Stimulated activated CD4-positive, alpha-beta T cell treated with anti-CD3 and anti-CD28 coated beads, TNF-alpha, amount 100 ng/mL, for 48 hours (primary cell): Measurements from ENCODE around the gene ZNF385A.
"Not testable (repeated sequence)": the region's sequence is repeated elsewhere in the genome, so short reads cannot be mapped to it uniquely, and the experiment has no call there.

Source experiments
- DNase-seq, 3 donors: peaks; one replicate each; pipeline ENCODE4 v3.0.0-alpha.2; 2020; ENCODE audit warnings: low read depth in 3 of 3

The ZNF385A gene

DNA sequence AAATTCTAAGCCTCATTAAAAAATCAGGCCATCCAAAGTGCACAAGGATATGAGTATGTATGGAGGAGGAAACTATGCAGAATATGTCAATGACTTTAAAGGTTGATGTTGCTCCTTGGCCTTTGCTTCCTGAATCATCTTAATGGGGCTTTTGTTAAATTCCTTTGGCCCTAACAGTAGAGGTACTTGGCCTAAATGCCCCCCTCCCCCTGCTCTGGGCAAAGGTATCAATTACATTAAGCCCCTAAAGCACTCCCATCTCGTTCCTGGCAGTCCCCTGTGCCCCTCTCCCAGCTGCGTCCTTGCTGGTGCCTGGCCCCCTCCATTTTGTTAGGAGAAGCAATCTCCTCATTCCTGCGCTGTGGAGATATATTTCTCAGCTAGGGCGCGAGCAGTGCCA, 54.8 kb downstream of the ZNF385A start:
- no peak for DNase-seq

DNA sequence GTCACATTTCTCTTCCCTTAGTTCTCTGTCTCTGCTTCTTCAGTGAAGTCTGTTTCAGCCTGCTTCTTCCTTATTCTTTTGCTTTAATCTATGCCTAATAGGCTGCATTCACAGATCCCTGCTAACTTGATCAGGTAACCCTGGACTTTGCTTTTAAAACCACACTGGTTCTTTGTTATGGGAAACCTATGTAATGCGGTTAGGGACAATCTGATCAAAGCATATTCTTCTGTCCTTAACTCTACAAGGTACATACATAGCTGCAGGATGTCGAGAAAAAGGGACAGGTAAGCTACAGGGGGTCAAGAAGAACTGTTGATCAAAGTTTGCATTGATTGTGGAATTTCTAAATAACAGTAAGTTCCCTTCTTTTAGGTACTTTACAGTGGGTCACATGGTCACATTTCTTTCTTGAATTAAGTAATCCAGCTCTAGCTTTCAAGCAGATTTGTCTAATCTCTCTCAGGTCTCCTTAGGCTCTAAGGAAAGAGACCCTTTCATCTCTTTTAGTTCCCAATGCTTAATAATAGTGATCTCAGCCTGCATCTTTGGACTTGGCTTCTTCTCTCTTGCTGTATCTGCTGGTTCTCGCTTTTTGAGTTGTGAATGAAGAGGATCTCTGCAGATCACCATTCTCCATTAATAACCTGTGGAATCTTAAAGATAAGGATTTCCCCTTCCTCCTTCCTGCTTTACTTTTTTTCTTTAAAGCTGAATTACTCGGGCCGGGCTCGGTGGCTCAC, 55.8 kb downstream of the ZNF385A start:
- no peak for DNase-seq

DNA sequence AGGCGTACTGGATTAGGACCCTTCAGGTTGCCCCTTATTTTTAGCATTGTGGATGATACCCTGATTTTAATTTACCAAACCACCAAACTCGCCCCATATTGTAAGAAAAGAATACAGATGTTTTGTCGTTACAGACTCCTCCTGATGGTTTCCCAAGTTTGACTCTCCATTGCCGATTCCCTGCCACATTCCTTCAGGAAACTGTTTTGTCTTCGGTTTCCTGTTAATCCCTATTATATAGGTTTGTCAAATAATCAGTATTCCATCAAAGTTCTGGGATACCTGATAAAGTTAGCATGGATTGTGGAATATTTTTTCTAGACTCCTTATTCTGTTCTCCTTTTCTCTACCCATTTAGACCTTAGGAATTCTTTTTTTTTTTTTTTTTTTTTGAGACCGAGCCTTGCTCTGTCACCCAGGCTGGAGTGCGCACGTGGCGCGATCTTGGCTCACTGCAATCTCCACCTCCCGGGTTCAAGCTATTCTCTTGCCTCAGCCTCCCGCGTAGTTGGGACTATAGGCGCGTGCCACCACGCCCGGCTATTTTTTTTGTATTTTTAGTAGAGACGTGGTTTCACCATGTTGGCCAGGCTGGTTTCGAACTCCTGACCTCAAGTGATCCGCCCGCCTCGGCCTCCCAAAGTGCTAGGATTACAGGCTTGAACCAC, 59.0 kb downstream of the ZNF385A start:
- not testable (repeated sequence) for DNase-seq

DNA sequence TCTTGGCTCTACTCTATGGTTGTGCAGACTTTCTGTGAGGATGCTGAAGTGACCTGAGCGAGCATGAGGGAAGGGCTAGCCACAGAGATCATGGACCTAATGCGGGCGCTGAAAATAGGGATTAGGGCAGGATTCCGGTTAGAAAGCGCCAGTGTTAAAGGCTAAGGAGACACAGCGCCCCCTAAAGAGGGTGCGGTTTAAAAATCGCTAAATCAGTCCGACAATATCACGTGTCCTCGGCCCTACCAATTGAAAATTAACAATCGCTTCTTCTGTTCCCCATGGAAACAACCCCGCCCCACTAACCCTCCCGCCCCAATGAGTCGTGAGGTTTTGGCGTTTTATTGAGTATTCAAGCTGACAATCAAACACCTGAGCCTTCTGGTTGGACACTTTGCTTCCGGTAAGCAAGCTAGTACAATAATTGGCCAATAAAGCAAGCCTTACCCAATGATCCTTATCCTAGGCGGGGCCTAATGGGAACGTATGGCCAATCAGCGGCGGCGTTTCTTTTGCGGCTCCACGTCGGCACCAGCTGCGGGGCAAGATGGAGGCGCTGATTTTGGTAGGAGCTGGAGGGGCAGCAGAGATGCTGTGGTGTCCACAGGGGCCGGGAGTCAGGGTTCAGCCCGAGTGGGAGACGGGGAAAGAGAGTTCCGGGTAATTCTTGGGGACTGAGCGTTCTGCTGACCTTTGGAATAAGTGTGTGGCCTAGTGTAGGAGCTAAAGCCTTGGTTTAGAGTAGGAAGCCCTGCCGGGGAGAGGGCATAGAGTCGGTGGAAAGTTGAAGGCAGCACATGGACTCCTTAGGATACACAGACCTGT, 59.7 kb downstream of the ZNF385A start, which contains the start of gene COPZ1:
Gene COPZ1, plus strand, starts transcription at position 515 of the 825 bp plus-strand sequence. Its CDS starts 33 bp downstream, at position 548.
- DNase-seq = peak; percentile 84 to 92 (median 89)

DNA sequence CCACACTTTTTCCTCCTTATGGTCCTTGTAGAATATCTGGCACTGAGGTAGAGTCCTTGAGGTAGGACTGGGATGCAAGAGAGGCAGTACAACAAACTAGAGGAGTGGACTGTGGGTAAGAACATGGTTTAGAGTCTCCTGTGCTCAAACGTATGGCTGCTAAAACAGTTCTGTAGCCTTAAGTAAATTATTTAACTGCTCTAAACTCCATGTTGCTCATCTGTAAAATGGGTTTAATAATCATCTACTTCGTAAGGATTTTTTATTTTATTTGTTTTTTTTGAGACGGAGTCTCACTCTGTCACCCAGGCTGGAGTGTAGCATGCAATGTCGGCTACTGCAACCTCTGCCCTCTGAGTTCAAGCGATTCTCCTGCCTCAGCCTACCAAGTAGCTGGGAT, 63.2 kb downstream of the ZNF385A start:
- DNase-seq = no peak
